CD4-positive, alpha-beta T cell (primary cell): ENCODE results near the gene LLCFC1. TPM values are rescaled to one million over a fixed set of nuclear protein-coding genes. Genes with fewer than 3 reads are reported as not detected.

Experiments
- ATAC-seq: fragments of 200-7000 bp; cut with Tn5 transposase; one replicate; pipeline ENCODE4 v1.10.0; 2022; ENCODE audit warnings: mild to moderate bottlenecking; ENCODE audit not compliant: poor library complexity
- CTCF ChIA-PET: fragments of 350-600 bp; sonication (Branson Sonifier 250); formaldehyde crosslinking; loops from one replicate; lab custom pipeline; 2021; ENCODE audit warnings: antibody characterized with exemption, inconsistent platforms; lab: Charles Lee
- POLR2A ChIA-PET: fragments of 350-600 bp; sonication (Branson Sonifier 250); formaldehyde crosslinking; loops from one replicate; lab custom pipeline; 2021; ENCODE audit warnings: antibody characterized with exemption, inconsistent platforms; lab: Charles Lee
- DNase-seq, 14 experiments: peaks; one replicate each; pipeline ENCODE4 v3.0.0-alpha.2; 2013 to 2020; ENCODE audit warnings: mixed read lengths in 2 of 14
- H3K27ac ChIP-seq, 2 donors: one replicate each; pipeline versions ENCODE4 v1.5.1 to v1.7.0; 2013; ENCODE audit warnings: low read length in 2 of 2, low read depth in 1 of 2, mild to moderate bottlenecking in 1 of 2
- H3K27me3 ChIP-seq, 2 experiments: 1 replicate in 1 of 2; 2 replicates in 1 of 2; pipeline versions ENCODE4 v1.6.1 to v1.7.0; 2013; ENCODE audit warnings: low read length in 2 of 2, control low read depth in 1 of 2, mild to moderate bottlenecking in 1 of 2, moderate library complexity in 1 of 2; ENCODE audit not compliant: insufficient read depth in 2 of 2, control insufficient read depth in 1 of 2
- H3K36me3 ChIP-seq: one replicate; pipeline ENCODE4 v1.6.1; 2013; ENCODE audit warnings: low read length, control low read depth; ENCODE audit not compliant: insufficient read depth
- H3K4me1 ChIP-seq: one replicate; pipeline ENCODE4 v1.6.1; 2013; ENCODE audit warnings: low read length, control low read depth; ENCODE audit not compliant: insufficient read depth
- H3K4me3 ChIP-seq: one replicate; pipeline ENCODE4 v1.5.1; 2013; ENCODE audit warnings: mild to moderate bottlenecking, low read length, moderate library complexity
- H3K9me3 ChIP-seq, 2 experiments: 1 replicate in 1 of 2; 2 replicates in 1 of 2; pipeline versions ENCODE4 v1.6.1 to v1.7.0; 2013; ENCODE audit warnings: low read length in 2 of 2, mild to moderate bottlenecking in 2 of 2, control low read depth in 1 of 2, moderate library complexity in 1 of 2; ENCODE audit not compliant: control insufficient read depth in 1 of 2, insufficient read depth in 1 of 2
- H3K27ac Mint-ChIP-seq: one replicate; pipeline ENCODE4 v1.8.0; 2020; ENCODE audit warnings: mixed read lengths
- H3K27me3 Mint-ChIP-seq: one replicate; pipeline ENCODE4 v1.8.0; 2021; ENCODE audit warnings: mixed read lengths
- H3K36me3 Mint-ChIP-seq: one replicate; pipeline ENCODE4 v1.8.0; 2021; ENCODE audit warnings: low read depth, mixed read lengths
- H3K4me1 Mint-ChIP-seq: one replicate; pipeline ENCODE4 v1.8.0; 2021; ENCODE audit warnings: low read depth, mixed read lengths
- H3K4me3 Mint-ChIP-seq: one replicate; pipeline ENCODE4 v1.8.0; 2020; ENCODE audit warnings: mild to moderate bottlenecking, mixed read lengths
- H3K9me3 Mint-ChIP-seq: one replicate; pipeline ENCODE4 v1.8.0; 2020; ENCODE audit warnings: mixed read lengths
- intact Hi-C, 2 experiments: fragments of 100-400 bp; cut with DNase I in 1 of 2; cut with micrococcal nuclease in 1 of 2; formaldehyde crosslinking; loops; one replicate each; pipeline versions ENCODE4 v1.15.1 to v1.9.0; 2023 to 2025; cut with DNase I, micrococcal nuclease
- total RNA-seq, 174 experiments: library from RNA in 2 of 174; stranded (reverse) in 2 of 174; gene quantifications; one replicate each; pipeline ENCODE4 v1.2.3 and lab custom pipeline; 2021 to 2026
- TF ChIP-seq, protein P1 (sequence below): fragments of 200-600 bp; IDR thresholded peaks from one replicate; pipeline ENCODE4 v1.8.0; 2022; ENCODE audit warnings: antibody characterized with exemption, mild to moderate bottlenecking

LLCFC1 gene
- total RNA-seq, 2 experiments from 2014 or later: not detected

DNA sequence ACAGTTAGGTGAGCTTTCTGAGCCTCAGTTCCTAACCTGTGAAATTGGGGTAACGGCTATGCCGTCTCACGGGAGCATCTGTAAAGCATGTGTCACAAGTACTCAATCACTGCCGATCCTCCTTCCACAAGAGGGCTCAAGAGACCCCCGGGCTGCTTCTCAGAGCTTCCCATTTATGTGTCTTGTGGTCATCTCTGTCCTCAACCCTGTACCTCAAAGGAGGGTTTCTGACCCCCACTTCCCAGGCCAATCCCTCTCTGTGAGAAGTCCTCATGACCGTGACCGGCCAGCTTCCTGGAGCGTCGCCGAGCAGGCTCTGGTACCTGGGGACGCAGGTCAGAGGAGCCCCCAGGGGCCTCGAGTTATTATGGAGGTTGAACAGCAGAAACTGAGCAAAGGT, 5.2 kb upstream of the LLCFC1 start:
- H3K36me3 ChIP-seq: no peaks in the 10 kb centered on the region
- Mint-ChIP-seq H3K4me1 (no peaks in the 10 kb centered on the region), H3K4me3 (no peak overlapping the region), H3K27me3 (no peaks in the 10 kb centered on the region), H3K36me3 (no peaks in the 10 kb centered on the region), H3K9me3 (no peaks in the 10 kb centered on the region), H3K27ac (no peak overlapping the region)
- no peak overlapping the region for H3K27ac ChIP-seq
- POLR2A ChIA-PET: no interaction called here
- CTCF ChIA-PET: interaction anchor here (1.4 kb wide), 1 partner anchor 9 kb away, joined by 3 read pairs; no protein-coding TSS in a partner anchor
- ATAC-seq: no peak
- TF ChIP-seq, protein P1, sequence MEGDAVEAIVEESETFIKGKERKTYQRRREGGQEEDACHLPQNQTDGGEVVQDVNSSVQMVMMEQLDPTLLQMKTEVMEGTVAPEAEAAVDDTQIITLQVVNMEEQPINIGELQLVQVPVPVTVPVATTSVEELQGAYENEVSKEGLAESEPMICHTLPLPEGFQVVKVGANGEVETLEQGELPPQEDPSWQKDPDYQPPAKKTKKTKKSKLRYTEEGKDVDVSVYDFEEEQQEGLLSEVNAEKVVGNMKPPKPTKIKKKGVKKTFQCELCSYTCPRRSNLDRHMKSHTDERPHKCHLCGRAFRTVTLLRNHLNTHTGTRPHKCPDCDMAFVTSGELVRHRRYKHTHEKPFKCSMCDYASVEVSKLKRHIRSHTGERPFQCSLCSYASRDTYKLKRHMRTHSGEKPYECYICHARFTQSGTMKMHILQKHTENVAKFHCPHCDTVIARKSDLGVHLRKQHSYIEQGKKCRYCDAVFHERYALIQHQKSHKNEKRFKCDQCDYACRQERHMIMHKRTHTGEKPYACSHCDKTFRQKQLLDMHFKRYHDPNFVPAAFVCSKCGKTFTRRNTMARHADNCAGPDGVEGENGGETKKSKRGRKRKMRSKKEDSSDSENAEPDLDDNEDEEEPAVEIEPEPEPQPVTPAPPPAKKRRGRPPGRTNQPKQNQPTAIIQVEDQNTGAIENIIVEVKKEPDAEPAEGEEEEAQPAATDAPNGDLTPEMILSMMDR: no peak
- H3K4me1 ChIP-seq: no peaks in the 10 kb centered on the region
- intact Hi-C loops: no loop called here
- DNase-seq: no peak
- no peaks in the 10 kb centered on the region for H3K9me3 ChIP-seq
- H3K27me3 ChIP-seq: no peaks in the 10 kb centered on the region
- no peak overlapping the region for H3K4me3 ChIP-seq

DNA sequence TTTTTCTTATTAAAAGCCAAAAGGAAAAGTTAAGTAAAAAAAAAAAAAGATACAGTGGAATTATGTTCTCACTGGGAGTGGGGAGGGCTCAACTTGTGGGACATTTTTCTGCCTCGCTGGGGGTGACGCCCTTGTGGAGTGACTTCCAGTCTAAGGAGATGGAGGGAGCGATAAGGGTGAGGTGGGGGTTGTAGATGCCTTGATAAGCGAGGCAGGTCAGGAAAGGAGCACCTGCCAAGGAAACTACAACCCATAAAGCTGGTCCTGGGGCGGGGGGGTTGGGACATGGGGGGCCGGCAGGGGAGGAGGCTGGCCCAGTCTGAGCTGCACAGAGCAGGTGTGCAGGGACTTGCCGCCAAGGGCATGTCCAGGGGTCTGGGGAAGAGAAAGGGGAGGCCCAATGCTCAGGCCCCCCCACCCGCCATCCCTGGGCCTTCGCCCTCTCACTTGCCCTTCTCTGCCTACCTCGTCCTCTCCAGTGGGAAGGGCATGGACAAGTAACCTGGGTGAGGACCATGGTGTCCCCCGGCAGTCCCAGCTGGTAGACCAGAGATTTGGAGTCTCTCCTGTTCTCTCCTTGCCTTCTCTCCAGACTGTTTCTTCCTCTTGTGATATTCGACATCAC, 3.2 kb upstream of the LLCFC1 start:
- H3K4me1 ChIP-seq: no peaks in the 10 kb centered on the region
- no peaks in the 10 kb centered on the region for H3K36me3 ChIP-seq
- H3K4me3 ChIP-seq: no peak overlapping the region
- TF ChIP-seq, protein P1: no peak
- no peaks in the 10 kb centered on the region for H3K9me3 Mint-ChIP-seq
- no peaks in the 10 kb centered on the region for H3K36me3 Mint-ChIP-seq
- ChIA-PET POLR2A (no interaction called here), CTCF (no interaction called here)
- intact Hi-C loops: no loop called here
- DNase-seq: no peak
- no peaks in the 10 kb centered on the region for H3K4me1 Mint-ChIP-seq
- no peak overlapping the region for H3K27ac ChIP-seq
- H3K27me3 ChIP-seq: no peaks in the 10 kb centered on the region
- ATAC-seq: no peak
- peaks cover 2% of the 10 kb centered on the region for H3K27me3 Mint-ChIP-seq
- no peak overlapping the region for H3K27ac Mint-ChIP-seq
- H3K4me3 Mint-ChIP-seq: no peak overlapping the region
- H3K9me3 ChIP-seq: no peaks in the 10 kb centered on the region

DNA sequence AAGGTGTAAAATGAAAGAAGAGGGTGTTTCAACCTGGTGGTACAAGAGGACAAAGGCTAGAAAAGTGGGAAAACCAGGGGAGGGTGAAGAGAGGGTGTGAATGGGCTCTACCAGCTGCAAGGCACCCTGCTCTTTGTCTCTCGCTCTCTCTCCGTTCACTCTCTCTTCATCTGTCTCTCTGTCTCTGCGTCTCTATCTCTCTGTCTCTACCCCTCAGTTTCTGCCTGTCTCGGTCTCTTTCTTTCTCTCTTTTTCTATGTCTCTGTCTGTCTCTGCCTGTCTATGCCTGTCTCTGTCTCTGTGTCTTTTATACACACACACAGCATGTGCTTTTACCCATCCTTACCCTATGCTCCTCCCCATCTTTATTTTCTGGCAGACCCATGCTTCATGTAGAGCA, 673 bp upstream of the LLCFC1 start:
- no peak overlapping the region for H3K27ac ChIP-seq
- H3K4me1 ChIP-seq: no peaks in the 10 kb centered on the region
- no peaks in the 10 kb centered on the region for H3K36me3 ChIP-seq
- ATAC-seq (no peak), DNase-seq (no peak)
- no peak overlapping the region for H3K27ac Mint-ChIP-seq
- peaks cover 0 to 3% of the 10 kb centered on the region in 2 experiments for H3K27me3 ChIP-seq
- H3K4me3 ChIP-seq: no peak overlapping the region
- no peaks in the 10 kb centered on the region for H3K4me1 Mint-ChIP-seq
- intact Hi-C loops: no loop called here
- CTCF ChIA-PET: no interaction called here
- POLR2A ChIA-PET: no interaction called here
- no peak overlapping the region for H3K4me3 Mint-ChIP-seq
- no peaks in the 10 kb centered on the region for H3K9me3 ChIP-seq
- H3K27me3 Mint-ChIP-seq: peaks cover 15% of the 10 kb centered on the region
- no peaks in the 10 kb centered on the region for H3K36me3 Mint-ChIP-seq
- no peaks in the 10 kb centered on the region for H3K9me3 Mint-ChIP-seq
- TF ChIP-seq, protein P1: no peak
